SU-DHL-6 (cell line): Measurements from ENCODE around the gene CARHSP1.

Source experiments
- H2AFZ ChIP-seq: fragments of 200-600 bp; sonication (generic); 2 replicates; pipeline ENCODE4 v1.6.1; 2014; ENCODE audit warnings: low read depth, mild to moderate bottlenecking, moderate library complexity, mixed read lengths, antibody characterized with exemption, low read length; ENCODE audit not compliant: severe bottlenecking
- H3F3A ChIP-seq: fragments of 200-600 bp; shearing (Covaris generic); 2 replicates; pipeline ENCODE4 v1.6.0; 2016; ENCODE audit warnings: antibody characterized with exemption, mild to moderate bottlenecking; ENCODE audit not compliant: insufficient read depth
- H3K27ac ChIP-seq: fragments of 200-600 bp; sonication (generic); 2 replicates; pipeline ENCODE4 v1.5.1; 2016; ENCODE audit warnings: low read depth, mild to moderate bottlenecking, low read length, moderate library complexity, mixed read lengths
- H3K27me3 ChIP-seq: fragments of 200-600 bp; sonication (generic), shearing (Covaris generic); 2 replicates; pipeline ENCODE4 v1.6.0; 2014; ENCODE audit warnings: mild to moderate bottlenecking, low read length
- H3K36me3 ChIP-seq: fragments of 200-600 bp; sonication (generic); 2 replicates; pipeline ENCODE4 v1.6.1; 2014; ENCODE audit warnings: mild to moderate bottlenecking, low read length, mixed read lengths
- H3K4me2 ChIP-seq: fragments of 300-600, 200-600 bp; shearing (Covaris generic), sonication (generic); 2 replicates; pipeline ENCODE4 v1.6.0; 2014; ENCODE audit warnings: low read length, low read depth, mild to moderate bottlenecking; ENCODE audit not compliant: poor library complexity, severe bottlenecking
- H3K4me3 ChIP-seq: fragments of 200-600 bp; sonication (generic); 2 replicates; pipeline ENCODE4 v1.5.1; 2014; ENCODE audit warnings: antibody characterized with exemption, low read length, mild to moderate bottlenecking, mixed read lengths; ENCODE audit not compliant: insufficient read depth, poor library complexity, severe bottlenecking
- H3K79me2 ChIP-seq: fragments of 200-600 bp; sonication (generic); 2 replicates; pipeline ENCODE4 v1.6.1; 2014; ENCODE audit warnings: mild to moderate bottlenecking, low read length, moderate library complexity; ENCODE audit not compliant: insufficient read depth
- H3K9ac ChIP-seq: fragments of 200-600 bp; sonication (generic); 2 replicates; pipeline ENCODE4 v1.7.0; 2014; ENCODE audit warnings: mild to moderate bottlenecking, low read length
- H3K9me2 ChIP-seq: fragments of 200-600 bp; sonication (generic); replicated peaks from 2 replicates; pipeline ENCODE4 v1.6.1; 2014; ENCODE audit warnings: low read length; ENCODE audit not compliant: insufficient read depth
- H3K9me3 ChIP-seq: fragments of 200-600 bp; sonication (generic); 2 replicates; pipeline ENCODE4 v1.6.1; 2014; ENCODE audit warnings: low read length, mixed read lengths; ENCODE audit not compliant: insufficient read depth
- H4K20me1 ChIP-seq: fragments of 200-600 bp; sonication (generic); 2 replicates; pipeline ENCODE4 v1.6.1; 2014; ENCODE audit warnings: low read depth, mild to moderate bottlenecking, antibody characterized with exemption, low read length, moderate library complexity, mixed read lengths
- CTCF ChIP-seq: fragments of 200-600 bp; sonication (generic); IDR thresholded peaks from one replicate; pipeline ENCODE4 v1.5.1; 2017; ENCODE audit warnings: antibody characterized with exemption, mild to moderate bottlenecking, low read length, moderate library complexity; ENCODE audit not compliant: insufficient read depth, poor library complexity, severe bottlenecking
- EZH2phosphoT487 ChIP-seq: fragments of 200-600 bp; sonication (generic), shearing (Covaris generic); conservative IDR thresholded peaks from 2 replicates; pipeline ENCODE4 v1.6.1; 2018; ENCODE audit warnings: mild to moderate bottlenecking, antibody characterized with exemption, low read length, moderate library complexity, mixed read lengths

The CARHSP1 gene

DNA sequence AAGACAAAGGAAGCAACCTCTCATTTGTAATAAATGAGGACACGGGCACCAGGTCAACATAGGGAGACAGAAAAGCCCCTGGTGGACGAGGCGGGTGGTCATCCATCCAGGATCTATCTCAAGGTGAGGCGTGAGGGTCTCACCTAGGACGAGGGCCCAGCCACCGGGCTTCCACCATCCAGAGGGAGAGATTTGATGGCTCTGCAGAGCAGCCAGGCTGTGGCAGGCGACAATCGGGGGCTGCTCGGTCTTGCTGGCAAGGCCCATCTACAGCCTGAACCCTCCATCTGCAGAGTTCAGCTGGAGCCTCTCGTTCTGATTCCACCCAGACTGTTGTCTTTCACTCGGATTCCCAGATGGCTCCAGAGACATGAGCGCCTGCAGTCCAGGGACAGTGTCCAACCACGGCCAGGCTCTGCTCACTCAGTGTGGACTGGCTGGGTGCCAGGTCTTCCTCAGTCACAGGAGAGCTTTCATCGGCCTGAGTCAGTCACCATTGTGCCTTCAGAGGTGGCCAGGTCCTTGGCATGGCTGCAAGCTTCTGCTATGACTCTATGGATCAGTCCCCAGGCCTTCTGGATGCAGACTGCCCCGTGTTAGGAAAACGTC lies 19.2 kb upstream of the CARHSP1 start:
- H3K79me2 ChIP-seq: no peaks in the 10 kb centered on the region
- no peaks in the 10 kb centered on the region for H4K20me1 ChIP-seq
- H3K9me2 ChIP-seq: no peaks in the 10 kb centered on the region
- no peaks in the 10 kb centered on the region for H3K36me3 ChIP-seq
- H3F3A ChIP-seq: peaks cover under 1% of the 10 kb centered on the region
- no peak overlapping the region for H3K4me2 ChIP-seq
- no peaks in the 10 kb centered on the region for H3K9me3 ChIP-seq
- H3K9ac ChIP-seq: no peak overlapping the region
- H3K27me3 ChIP-seq: no peaks in the 10 kb centered on the region
- no peak overlapping the region for H2AFZ ChIP-seq
- no peak overlapping the region for H3K27ac ChIP-seq
- TF ChIP-seq CTCF (no peak), EZH2phosphoT487 (no peak)
- no peak overlapping the region for H3K4me3 ChIP-seq

DNA sequence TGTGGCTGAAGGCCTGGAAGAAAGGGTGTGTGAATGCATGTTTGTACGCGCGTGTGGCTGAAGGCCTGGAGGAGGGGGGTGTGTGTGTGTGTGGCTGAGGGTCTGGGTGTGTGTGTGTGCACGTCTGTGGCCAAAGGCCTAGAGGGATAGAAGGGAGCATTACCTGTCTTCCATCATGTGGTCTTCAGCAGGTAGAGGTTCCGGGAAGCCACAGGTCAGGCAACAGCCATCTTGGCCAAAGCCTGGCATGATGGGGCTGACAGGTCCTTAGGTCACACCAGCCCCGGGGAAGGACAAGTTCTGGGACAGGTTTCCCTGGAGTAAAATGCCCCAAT lies 18.6 kb upstream of the CARHSP1 start:
- H3K27me3 ChIP-seq: no peaks in the 10 kb centered on the region
- H2AFZ ChIP-seq: no peak overlapping the region
- H3K4me3 ChIP-seq: no peak overlapping the region
- TF ChIP-seq CTCF: no peak
- no peak for TF ChIP-seq EZH2phosphoT487
- no peaks in the 10 kb centered on the region for H3K79me2 ChIP-seq
- no peaks in the 10 kb centered on the region for H4K20me1 ChIP-seq
- no peaks in the 10 kb centered on the region for H3K9me2 ChIP-seq
- no peaks in the 10 kb centered on the region for H3K9me3 ChIP-seq
- H3F3A ChIP-seq: no peaks in the 10 kb centered on the region; the same call in none of the 2 replicates
- no peak overlapping the region for H3K27ac ChIP-seq
- H3K4me2 ChIP-seq: no peak overlapping the region
- H3K36me3 ChIP-seq: no peaks in the 10 kb centered on the region
- no peak overlapping the region for H3K9ac ChIP-seq

GRCh38 chr16:8886593-8887430 lies 18.0 kb upstream of the CARHSP1 start:
- Histone ChIP-seq H3K79me2 (no peaks in the 10 kb centered on the region), H3K27ac (no peak overlapping the region), H3K9ac (no peak overlapping the region), H3K36me3 (no peaks in the 10 kb centered on the region), H3K4me2 (no peak overlapping the region), H3K9me3 (no peaks in the 10 kb centered on the region), H3K9me2 (no peaks in the 10 kb centered on the region), H4K20me1 (no peaks in the 10 kb centered on the region), H3K27me3 (no peaks in the 10 kb centered on the region), H3K4me3 (no peak overlapping the region), H2AFZ (no peak overlapping the region), H3F3A (no peaks in the 10 kb centered on the region; the same call in none of the 2 replicates)
- TF ChIP-seq EZH2phosphoT487 (no peak), CTCF (no peak)
